ENCODE data around the gene GLIS2. TPM values are rescaled to one million over a fixed set of nuclear protein-coding genes. Genes with fewer than 3 reads are reported as not detected.

GLIS2 gene
- total and polyA plus RNA-seq, 2 of the 4 experiments (the other 2 are of a cell fraction) = 0.36 to 8.4 TPM

GRCh38 chr16:4373909-4374742, 58.3 kb downstream of the GLIS2 start:
- ATAC-seq (ENCODE audit: low read depth) = peak; percentile 24
- H3K9me1 ChIP-seq (ENCODE audit: insufficient read depth, low read length) = peaks cover 20% of the 10 kb centered on the region
- H4K8ac ChIP-seq (ENCODE audit: low read depth in 2 of 2, low read length in 2 of 2) = peak overlapping the region; percentile 70 to 89; a peak in 3 of 4 replicates
- H3K18ac ChIP-seq (ENCODE audit: low read depth, low read length) = peak overlapping the region; percentile 91
- peak overlapping the region; percentile 88 for H4K5ac ChIP-seq (ENCODE audit: low read depth, low read length)
- H2AFZ ChIP-seq (replicated peaks; ENCODE audit: low read length, poor library complexity) = peak overlapping the region; percentile 1
- H3K79me1 ChIP-seq (ENCODE audit: low read depth in 1 of 2, low read length in 2 of 2) = peaks cover 4 to 73% of the 10 kb centered on the region in 2 experiments; a peak in 3 of 4 replicates
- DNase-seq = peak; percentile 98
- ChIA-PET POLR2A (ENCODE audit: unreplicated experiment) (no interaction called here), CTCF (interaction anchor here (1.0 kb wide), 1 partner anchor 30 kb away, joined by 3 read pairs; no protein-coding TSS in a partner anchor)
- H2BK5ac ChIP-seq (ENCODE audit: low read depth, low read length, poor library complexity, severe bottlenecking) = peak overlapping the region; percentile 94
- in situ Hi-C loops (cut with MboI; ENCODE audit: low sequenced_read_pairs) = no loop called here
- peaks cover 53% of the 10 kb centered on the region for H3K4me1 ChIP-seq (ENCODE audit: control insufficient read depth, insufficient read depth, low read length)
- peak overlapping the region; percentile 97 for H3K4me2 ChIP-seq (ENCODE audit: low read depth, low read length)
- peak overlapping the region; percentile 99 for H2AK5ac ChIP-seq (ENCODE audit: low read depth, low read length)
- H3K36me3 ChIP-seq (ENCODE audit: control insufficient read depth, insufficient read depth, low read length) = peaks cover 28% of the 10 kb centered on the region; the same call in 1 of the 2 replicates
- 0% methylated on average over 2 of the region's 30 CpGs; no CpG with 5 or more reads in 1 of the 2 experiments for WGBS, 2 experiments (ENCODE audit: extremely low coverage in 2 of 2, insufficient read length in 1 of 2)
- H3K9me3 ChIP-seq (ENCODE audit: control insufficient read depth, insufficient read depth, low read length) = no peaks in the 10 kb centered on the region
- H2BK120ac ChIP-seq (ENCODE audit: low read depth, low read length) = peak overlapping the region; percentile 92
- BruUV-seq (replicated peaks) = no TSS peak
- peak overlapping the region; percentile 91 for H3K14ac ChIP-seq (replicated peaks; ENCODE audit: low read depth, low read length)
- H4K91ac ChIP-seq (ENCODE audit: insufficient read depth, low read depth, low read length) = peak overlapping the region; percentile 96
- peak overlapping the region; percentile 99 for H3K27ac ChIP-seq (ENCODE audit: insufficient read depth, low read length)
- H2BK15ac ChIP-seq (ENCODE audit: low read depth, low read length) = peak overlapping the region; percentile 67; the same call in 1 of the 3 replicates
- peak overlapping the region; percentile 80 for H2BK20ac ChIP-seq (ENCODE audit: low read depth, low read length)
- no peaks in the 10 kb centered on the region for H3K27me3 ChIP-seq (ENCODE audit: control insufficient read depth, insufficient read depth, low read length)
- peak overlapping the region; percentile 87 for H3K4me3 ChIP-seq (ENCODE audit: insufficient read depth, low read depth, low read length)
- H3K4ac ChIP-seq (ENCODE audit: low read depth, low read length) = peak overlapping the region; percentile 96
- intact Hi-C loops (cut with micrococcal nuclease) = no loop called here
- H3K56ac ChIP-seq (ENCODE audit: extremely low read depth, insufficient read depth, low read length) = peak overlapping the region; percentile 82
- dilution Hi-C loops (cut with HindIII; ENCODE audit: low sequenced_read_pairs, unreplicated experiment) = no loop called here
- peak overlapping the region; percentile 88 for H3K23ac ChIP-seq (ENCODE audit: low read depth, low read length)
- H4K20me1 ChIP-seq (ENCODE audit: insufficient read depth, low read length) = peaks cover 77% of the 10 kb centered on the region
- H2AK9ac ChIP-seq (replicated peaks; ENCODE audit: low read depth, low read length, poor library complexity) = peak overlapping the region; percentile 97
- peak overlapping the region; percentile 89 for H3K9ac ChIP-seq (ENCODE audit: low read depth, low read length)
- TF ChIP-seq RFX5 (IDR thresholded peaks at IDR 0.05; ENCODE audit: low read depth, low read length) (no peak), ELK1 (IDR thresholded peaks at IDR 0.05; ENCODE audit: borderline replicate concordance, low read depth, low read length) (no peak), SMC3 (IDR thresholded peaks at IDR 0.05; ENCODE audit: low read depth, low read length) (no peak), CTCF (conservative IDR thresholded peaks at IDR 0.05; ENCODE audit: low read depth, low read length) (no peak), CEBPB (IDR thresholded peaks at IDR 0.05; ENCODE audit: low read depth, low read length) (no peak), NFE2L2 (IDR thresholded peaks at IDR 0.05; ENCODE audit: low read depth, low read length) (no peak), BHLHE40 (IDR thresholded peaks at IDR 0.05; ENCODE audit: low read depth, low read length) (peak; percentile 99), FOS (IDR thresholded peaks at IDR 0.05; ENCODE audit: low read depth, low read length) (peak; percentile 20; the same call in 1 of the 2 replicates), MAZ (IDR thresholded peaks at IDR 0.05; ENCODE audit: borderline replicate concordance, low read depth, low read length) (peak; percentile 72), CHD1 (IDR thresholded peaks at IDR 0.05; ENCODE audit: low read depth, low read length) (no peak), POLR2A (IDR thresholded peaks at IDR 0.05; ENCODE audit: low read depth, low read length) (peak; percentile 42; the same call in 1 of the 2 replicates), RAD21 (IDR thresholded peaks at IDR 0.05; ENCODE audit: low read length) (no peak), MXI1 (IDR thresholded peaks at IDR 0.05; ENCODE audit: borderline replicate concordance, low read depth, low read length) (peak; percentile 93)
- TF ChIP-seq, protein P1, sequence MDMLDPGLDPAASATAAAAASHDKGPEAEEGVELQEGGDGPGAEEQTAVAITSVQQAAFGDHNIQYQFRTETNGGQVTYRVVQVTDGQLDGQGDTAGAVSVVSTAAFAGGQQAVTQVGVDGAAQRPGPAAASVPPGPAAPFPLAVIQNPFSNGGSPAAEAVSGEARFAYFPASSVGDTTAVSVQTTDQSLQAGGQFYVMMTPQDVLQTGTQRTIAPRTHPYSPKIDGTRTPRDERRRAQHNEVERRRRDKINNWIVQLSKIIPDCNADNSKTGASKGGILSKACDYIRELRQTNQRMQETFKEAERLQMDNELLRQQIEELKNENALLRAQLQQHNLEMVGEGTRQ (IDR thresholded peaks at IDR 0.05; ENCODE audit: low read depth, low read length) = peak; percentile 57; the same call in 1 of the 2 replicates

Measured in IMR-90 (cell line).